IMR-90 (cell line): Measurements from ENCODE around the gene KRTAP5-10. TPM values are rescaled to one million over a fixed set of nuclear protein-coding genes. Genes with fewer than 3 reads are reported as not detected.

Experiments
- ATAC-seq: fragments of 200-7000 bp; cut with Tn5 transposase; 2 replicates; pipeline ENCODE4 v1.9.1; 2020; ENCODE audit warnings: low read depth, mild to moderate bottlenecking, moderate library complexity
- BruUV-seq: library from RNA; stranded (reverse); fragments of 400-500 nt; replicated peaks from 2 replicates; lab custom pipeline; 2021; lab: Mats Ljungman, UMichigan
- CTCF ChIA-PET: fragments of 300-600 bp; formaldehyde crosslinking; extraction: SDS; loops from one replicate; lab custom pipeline; 2021; ENCODE audit warnings: antibody characterized with exemption; lab: Yijun Ruan, JAX
- POLR2A ChIA-PET: fragments of 300-600 bp; sonication (Branson Sonifier 250); formaldehyde crosslinking; loops from one replicate; lab custom pipeline; 2022; ENCODE audit warnings: antibody characterized with exemption; ENCODE audit not compliant: unreplicated experiment; lab: Charles Lee
- DNase-seq: peaks from one replicate; pipeline ENCODE4 v3.0.0; 2013
- H2AFZ ChIP-seq: replicated peaks from 2 replicates; pipeline ENCODE3; 2013; ENCODE audit warnings: low read length, mild to moderate bottlenecking; ENCODE audit not compliant: poor library complexity
- H2AK5ac ChIP-seq: 2 replicates; pipeline ENCODE4 v1.6.1; 2013; ENCODE audit warnings: low read depth, low read length, inconsistent platforms
- H2AK9ac ChIP-seq: replicated peaks from 2 replicates; pipeline ENCODE3; 2013; ENCODE audit warnings: mild to moderate bottlenecking, low read depth, low read length, moderate library complexity; ENCODE audit not compliant: poor library complexity
- H2BK120ac ChIP-seq: 2 replicates; pipeline ENCODE4 v1.6.1; 2013; ENCODE audit warnings: low read depth, low read length, inconsistent platforms
- H2BK15ac ChIP-seq: 3 replicates; pipeline ENCODE4 v1.6.1; 2013; ENCODE audit warnings: low read depth, low read length, inconsistent platforms
- H2BK20ac ChIP-seq: 2 replicates; pipeline ENCODE4 v1.6.1; 2013; ENCODE audit warnings: low read depth, mild to moderate bottlenecking, inconsistent platforms, low read length, moderate library complexity
- H2BK5ac ChIP-seq: 2 replicates; pipeline ENCODE4 v1.6.1; 2013; ENCODE audit warnings: mild to moderate bottlenecking, low read depth, low read length, inconsistent platforms; ENCODE audit not compliant: poor library complexity, severe bottlenecking
- H3K14ac ChIP-seq: replicated peaks from 2 replicates; pipeline ENCODE4 v1.6.1; 2013; ENCODE audit warnings: low read depth, low read length, inconsistent platforms
- H3K18ac ChIP-seq: 2 replicates; pipeline ENCODE4 v1.6.1; 2013; ENCODE audit warnings: low read depth, low read length, control low read depth
- H3K23ac ChIP-seq: 2 replicates; pipeline ENCODE4 v1.6.1; 2013; ENCODE audit warnings: low read depth, low read length, inconsistent platforms
- H3K27ac ChIP-seq: 2 replicates; pipeline ENCODE4 v1.5.1; 2013; ENCODE audit warnings: mild to moderate bottlenecking, control low read depth, low read length; ENCODE audit not compliant: insufficient read depth
- H3K27me3 ChIP-seq: 2 replicates; pipeline ENCODE4 v1.6.1; 2013; ENCODE audit warnings: low read length; ENCODE audit not compliant: control insufficient read depth, insufficient read depth
- H3K36me3 ChIP-seq: 2 replicates; pipeline ENCODE4 v1.6.1; 2013; ENCODE audit warnings: low read length, mixed read lengths; ENCODE audit not compliant: control insufficient read depth, insufficient read depth
- H3K4ac ChIP-seq: 2 replicates; pipeline ENCODE4 v1.6.1; 2013; ENCODE audit warnings: low read depth, low read length, inconsistent platforms
- H3K4me1 ChIP-seq: 2 replicates; pipeline ENCODE4 v1.6.1; 2013; ENCODE audit warnings: low read length, mixed read lengths; ENCODE audit not compliant: control insufficient read depth, insufficient read depth
- H3K4me2 ChIP-seq: 2 replicates; pipeline ENCODE4 v1.6.1; 2013; ENCODE audit warnings: low read depth, mild to moderate bottlenecking, control low read depth, low read length, moderate library complexity
- H3K4me3 ChIP-seq: 2 replicates; pipeline ENCODE4 v1.5.1; 2013; ENCODE audit warnings: low read depth, mild to moderate bottlenecking, control low read depth, low read length, moderate library complexity; ENCODE audit not compliant: insufficient read depth
- H3K56ac ChIP-seq: 2 replicates; pipeline ENCODE4 v1.6.1; 2013; ENCODE audit warnings: low read length, inconsistent platforms; ENCODE audit not compliant: insufficient read depth; ENCODE audit errors: extremely low read depth
- H3K79me1 ChIP-seq, 2 experiments: 2 replicates each; pipeline ENCODE4 v1.6.1; 2013; ENCODE audit warnings: low read length in 2 of 2, inconsistent platforms in 1 of 2, low read depth in 1 of 2
- H3K9ac ChIP-seq: 2 replicates; pipeline ENCODE4 v1.6.1; 2013; ENCODE audit warnings: low read depth, low read length, control low read depth
- H3K9me1 ChIP-seq: 2 replicates; pipeline ENCODE4 v1.6.1; 2013; ENCODE audit warnings: low read length, inconsistent platforms; ENCODE audit not compliant: insufficient read depth
- H3K9me3 ChIP-seq: 2 replicates; pipeline ENCODE4 v1.6.1; 2013; ENCODE audit warnings: low read length; ENCODE audit not compliant: control insufficient read depth, insufficient read depth
- H4K20me1 ChIP-seq: 2 replicates; pipeline ENCODE4 v1.6.1; 2013; ENCODE audit warnings: low read length, inconsistent platforms; ENCODE audit not compliant: insufficient read depth
- H4K5ac ChIP-seq: 2 replicates; pipeline ENCODE4 v1.6.1; 2013; ENCODE audit warnings: mild to moderate bottlenecking, low read depth, low read length, control low read depth
- H4K8ac ChIP-seq, 2 experiments: 2 replicates each; pipeline ENCODE4 v1.6.1; 2013; ENCODE audit warnings: low read depth in 2 of 2, low read length in 2 of 2, control low read depth in 1 of 2, inconsistent platforms in 1 of 2
- H4K91ac ChIP-seq: 2 replicates; pipeline ENCODE4 v1.6.1; 2013; ENCODE audit warnings: low read depth, low read length, inconsistent platforms; ENCODE audit not compliant: insufficient read depth
- BHLHE40 ChIP-seq: fragments of 150-350 bp; IDR thresholded peaks from 2 replicates; pipeline ENCODE4 v1.6.1; 2016; ENCODE audit warnings: mild to moderate bottlenecking, low read depth, low read length
- CEBPB ChIP-seq: IDR thresholded peaks from 2 replicates; pipeline ENCODE4 v1.6.1; 2012; ENCODE audit warnings: low read depth, low read length, improper control_type of control experiment
- CHD1 ChIP-seq: IDR thresholded peaks from 2 replicates; pipeline ENCODE4 v1.6.1; 2012; ENCODE audit warnings: low read depth, low read length, improper control_type of control experiment
- FOS ChIP-seq: fragments of 150-350 bp; IDR thresholded peaks from 2 replicates; pipeline ENCODE4 v1.6.1; 2016; ENCODE audit warnings: low read depth, low read length
- MAFK ChIP-seq: IDR thresholded peaks from 2 replicates; pipeline ENCODE4 v1.6.1; 2012; ENCODE audit warnings: low read depth, low read length, improper control_type of control experiment
- MAZ ChIP-seq: IDR thresholded peaks from 2 replicates; pipeline ENCODE4 v1.6.1; 2012; ENCODE audit warnings: low read depth, mild to moderate bottlenecking, low read length, improper control_type of control experiment, moderate library complexity, borderline replicate concordance
- MXI1 ChIP-seq: IDR thresholded peaks from 2 replicates; pipeline ENCODE4 v1.6.1; 2012; ENCODE audit warnings: low read depth, mild to moderate bottlenecking, low read length, moderate library complexity, borderline replicate concordance
- NFE2L2 ChIP-seq: fragments of 150-350 bp; IDR thresholded peaks from 2 replicates; pipeline ENCODE4 v1.6.1; 2016; ENCODE audit warnings: low read depth, mild to moderate bottlenecking, low read length
- POLR2A ChIP-seq: IDR thresholded peaks from 2 replicates; pipeline ENCODE4 v1.6.1; 2012; ENCODE audit warnings: mild to moderate bottlenecking, low read depth, low read length
- RAD21 ChIP-seq: IDR thresholded peaks from 2 replicates; pipeline ENCODE4 v1.6.1; 2012; ENCODE audit warnings: low read length, improper control_type of control experiment
- RCOR1 ChIP-seq: IDR thresholded peaks from 2 replicates; pipeline ENCODE4 v1.6.1; 2012; ENCODE audit warnings: mild to moderate bottlenecking, low read length, improper control_type of control experiment; ENCODE audit not compliant: insufficient replicate concordance
- RFX5 ChIP-seq: IDR thresholded peaks from 2 replicates; pipeline ENCODE4 v1.8.0; 2012; ENCODE audit warnings: low read depth, mild to moderate bottlenecking, low read length, moderate library complexity
- SMC3 ChIP-seq: fragments of 150-350 bp; IDR thresholded peaks from 2 replicates; pipeline ENCODE4 v1.6.1; 2016; ENCODE audit warnings: low read depth, mild to moderate bottlenecking, antibody characterized with exemption, low read length, moderate library complexity
- WGBS, 2 experiments: methylation state at CpG; one replicate each; pipeline versions ENCODE4 v1.1.5 to v1.1.7; 2013; ENCODE audit warnings: missing lambda C conversion rate in 2 of 2; ENCODE audit not compliant: insufficient read length in 1 of 2; ENCODE audit errors: extremely low coverage in 2 of 2; 5-methylcytosine and 5-hydroxymethylcytosine counted together
- dilution Hi-C: fragments of 300-500 bp; cut with HindIII; formaldehyde crosslinking; loops from one replicate; pipeline ENCODE4 v1.14.3; 2018; ENCODE audit warnings: low sequenced_read_pairs; ENCODE audit not compliant: unreplicated experiment
- in situ Hi-C: fragments of 300-500 bp; cut with MboI; formaldehyde crosslinking; loops from 3 replicates; pipeline ENCODE4 v1.14.3; 2019; ENCODE audit warnings: low sequenced_read_pairs, inconsistent platforms, mixed read lengths
- intact Hi-C: fragments of 100-400 bp; cut with micrococcal nuclease; formaldehyde crosslinking; loops from 2 replicates; pipeline ENCODE4 v1.10.0; 2022
- polyA plus RNA-seq, 3 experiments: library from polyadenylated mRNA; depleted of rRNA; stranded (reverse); fragments of >200 nt; gene quantifications; 2 replicates each; pipeline ENCODE4 v1.2.3, GENCODE V29; 2012; ENCODE audit warnings: low replicate concordance in 1 of 3
- total RNA-seq: library from RNA; depleted of rRNA; stranded (reverse); fragments of >200 nt; gene quantifications from 2 replicates; pipeline ENCODE4 v1.2.3, GENCODE V29; 2012
- TF ChIP-seq, protein P1 (sequence below): fragments of 150-350 bp; IDR thresholded peaks from 2 replicates; pipeline ENCODE4 v1.6.1; 2016; ENCODE audit warnings: low read depth, mild to moderate bottlenecking, low read length, moderate library complexity, borderline replicate concordance
- TF ChIP-seq, protein P2 (sequence below): fragments of 150-350 bp; IDR thresholded peaks from 2 replicates; pipeline ENCODE4 v1.6.1; 2017; ENCODE audit warnings: mild to moderate bottlenecking, antibody characterized with exemption, low read length, low read depth
- TF ChIP-seq, protein P3 (sequence below): conservative IDR thresholded peaks from 2 replicates; pipeline ENCODE4 v1.5.1; 2012; ENCODE audit warnings: mild to moderate bottlenecking, low read depth, low read length, improper control_type of control experiment

Gene KRTAP5-10
- total and polyA plus RNA-seq, 2 of the 4 experiments (the other 2 are of a cell fraction), result not detected

DNA sequence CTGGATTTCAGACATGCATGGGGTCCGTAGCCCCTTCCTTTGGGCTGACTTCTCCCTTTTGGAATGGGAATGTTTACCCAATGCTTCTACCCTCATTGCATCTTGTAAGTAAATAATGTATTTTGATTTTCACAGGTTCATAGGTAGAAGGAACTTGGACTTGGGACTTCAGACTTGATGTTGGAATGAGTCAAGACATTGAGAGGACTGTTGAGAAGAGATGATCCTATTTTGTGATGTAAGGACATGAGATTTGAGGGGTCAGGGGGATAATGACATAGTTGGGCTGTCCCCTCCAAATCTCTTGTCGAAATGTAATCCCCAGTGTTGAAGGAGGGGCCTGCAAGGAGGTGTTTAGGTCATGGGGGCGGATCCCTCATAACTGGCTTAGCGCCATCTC is 933 bp upstream of the KRTAP5-10 start:
- no peak overlapping the region for H3K27ac ChIP-seq
- H3K23ac ChIP-seq, result no peak overlapping the region
- CTCF ChIA-PET, result no interaction called here
- H3K27me3 ChIP-seq, result peaks cover 16% of the 10 kb centered on the region
- H2AK5ac ChIP-seq, result no peak overlapping the region
- in situ Hi-C loops, result no loop called here
- POLR2A ChIA-PET, result no interaction called here
- no peak overlapping the region for H2BK5ac ChIP-seq
- no peak overlapping the region for H2AK9ac ChIP-seq
- no peak overlapping the region for H3K4me3 ChIP-seq
- no peak for ATAC-seq
- BruUV-seq, result no TSS peak
- H3K4me1 ChIP-seq, result no peaks in the 10 kb centered on the region
- TF ChIP-seq CHD1, result no peak
- no peak for TF ChIP-seq RCOR1
- no peak for TF ChIP-seq CEBPB
- TF ChIP-seq, protein P1, sequence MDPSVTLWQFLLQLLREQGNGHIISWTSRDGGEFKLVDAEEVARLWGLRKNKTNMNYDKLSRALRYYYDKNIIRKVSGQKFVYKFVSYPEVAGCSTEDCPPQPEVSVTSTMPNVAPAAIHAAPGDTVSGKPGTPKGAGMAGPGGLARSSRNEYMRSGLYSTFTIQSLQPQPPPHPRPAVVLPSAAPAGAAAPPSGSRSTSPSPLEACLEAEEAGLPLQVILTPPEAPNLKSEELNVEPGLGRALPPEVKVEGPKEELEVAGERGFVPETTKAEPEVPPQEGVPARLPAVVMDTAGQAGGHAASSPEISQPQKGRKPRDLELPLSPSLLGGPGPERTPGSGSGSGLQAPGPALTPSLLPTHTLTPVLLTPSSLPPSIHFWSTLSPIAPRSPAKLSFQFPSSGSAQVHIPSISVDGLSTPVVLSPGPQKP, result no peak
- TF ChIP-seq RFX5, result no peak
- no peak for TF ChIP-seq FOS
- TF ChIP-seq, protein P2, sequence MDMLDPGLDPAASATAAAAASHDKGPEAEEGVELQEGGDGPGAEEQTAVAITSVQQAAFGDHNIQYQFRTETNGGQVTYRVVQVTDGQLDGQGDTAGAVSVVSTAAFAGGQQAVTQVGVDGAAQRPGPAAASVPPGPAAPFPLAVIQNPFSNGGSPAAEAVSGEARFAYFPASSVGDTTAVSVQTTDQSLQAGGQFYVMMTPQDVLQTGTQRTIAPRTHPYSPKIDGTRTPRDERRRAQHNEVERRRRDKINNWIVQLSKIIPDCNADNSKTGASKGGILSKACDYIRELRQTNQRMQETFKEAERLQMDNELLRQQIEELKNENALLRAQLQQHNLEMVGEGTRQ, result no peak
- no peak for TF ChIP-seq RAD21
- no peak for TF ChIP-seq MAZ
- no peak for TF ChIP-seq NFE2L2
- no peak for TF ChIP-seq MAFK
- no peak for TF ChIP-seq SMC3
- TF ChIP-seq MXI1, result no peak
- TF ChIP-seq BHLHE40, result no peak
- TF ChIP-seq POLR2A, result no peak
- TF ChIP-seq, protein P3, sequence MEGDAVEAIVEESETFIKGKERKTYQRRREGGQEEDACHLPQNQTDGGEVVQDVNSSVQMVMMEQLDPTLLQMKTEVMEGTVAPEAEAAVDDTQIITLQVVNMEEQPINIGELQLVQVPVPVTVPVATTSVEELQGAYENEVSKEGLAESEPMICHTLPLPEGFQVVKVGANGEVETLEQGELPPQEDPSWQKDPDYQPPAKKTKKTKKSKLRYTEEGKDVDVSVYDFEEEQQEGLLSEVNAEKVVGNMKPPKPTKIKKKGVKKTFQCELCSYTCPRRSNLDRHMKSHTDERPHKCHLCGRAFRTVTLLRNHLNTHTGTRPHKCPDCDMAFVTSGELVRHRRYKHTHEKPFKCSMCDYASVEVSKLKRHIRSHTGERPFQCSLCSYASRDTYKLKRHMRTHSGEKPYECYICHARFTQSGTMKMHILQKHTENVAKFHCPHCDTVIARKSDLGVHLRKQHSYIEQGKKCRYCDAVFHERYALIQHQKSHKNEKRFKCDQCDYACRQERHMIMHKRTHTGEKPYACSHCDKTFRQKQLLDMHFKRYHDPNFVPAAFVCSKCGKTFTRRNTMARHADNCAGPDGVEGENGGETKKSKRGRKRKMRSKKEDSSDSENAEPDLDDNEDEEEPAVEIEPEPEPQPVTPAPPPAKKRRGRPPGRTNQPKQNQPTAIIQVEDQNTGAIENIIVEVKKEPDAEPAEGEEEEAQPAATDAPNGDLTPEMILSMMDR, result no peak
- no peak overlapping the region for H3K18ac ChIP-seq
- no peak overlapping the region for H4K8ac ChIP-seq
- DNase-seq, result no peak
- H3K36me3 ChIP-seq, result no peaks in the 10 kb centered on the region
- no peak overlapping the region for H3K4me2 ChIP-seq
- no peak overlapping the region for H2AFZ ChIP-seq
- intact Hi-C loops, result no loop called here
- H3K9ac ChIP-seq, result no peak overlapping the region
- no peak overlapping the region for H3K56ac ChIP-seq
- WGBS, 2 experiments, result no CpG with 5 or more reads among the region's 4 CpGs
- dilution Hi-C loops, result no loop called here
- H2BK20ac ChIP-seq, result no peak overlapping the region
- no peak overlapping the region for H3K14ac ChIP-seq
- H3K79me1 ChIP-seq, result no peaks in the 10 kb centered on the region
- no peak overlapping the region for H3K4ac ChIP-seq
- no peak overlapping the region for H2BK120ac ChIP-seq
- no peak overlapping the region for H4K91ac ChIP-seq
- H2BK15ac ChIP-seq, result no peak overlapping the region
- H4K5ac ChIP-seq, result no peak overlapping the region
- no peaks in the 10 kb centered on the region for H3K9me3 ChIP-seq
- no peaks in the 10 kb centered on the region for H4K20me1 ChIP-seq
- H3K9me1 ChIP-seq, result no peaks in the 10 kb centered on the region
